ENCODE results near the gene METTL5. TPM values are rescaled to one million over a fixed set of nuclear protein-coding genes. Genes with fewer than 3 reads are reported as not detected.

METTL5 gene
- total and polyA plus RNA-seq, 9 of the 15 experiments (the other 6 are each of a cell fraction or from before 2014, with no cell fraction given) = 149 to 471 (median 224) TPM

DNA sequence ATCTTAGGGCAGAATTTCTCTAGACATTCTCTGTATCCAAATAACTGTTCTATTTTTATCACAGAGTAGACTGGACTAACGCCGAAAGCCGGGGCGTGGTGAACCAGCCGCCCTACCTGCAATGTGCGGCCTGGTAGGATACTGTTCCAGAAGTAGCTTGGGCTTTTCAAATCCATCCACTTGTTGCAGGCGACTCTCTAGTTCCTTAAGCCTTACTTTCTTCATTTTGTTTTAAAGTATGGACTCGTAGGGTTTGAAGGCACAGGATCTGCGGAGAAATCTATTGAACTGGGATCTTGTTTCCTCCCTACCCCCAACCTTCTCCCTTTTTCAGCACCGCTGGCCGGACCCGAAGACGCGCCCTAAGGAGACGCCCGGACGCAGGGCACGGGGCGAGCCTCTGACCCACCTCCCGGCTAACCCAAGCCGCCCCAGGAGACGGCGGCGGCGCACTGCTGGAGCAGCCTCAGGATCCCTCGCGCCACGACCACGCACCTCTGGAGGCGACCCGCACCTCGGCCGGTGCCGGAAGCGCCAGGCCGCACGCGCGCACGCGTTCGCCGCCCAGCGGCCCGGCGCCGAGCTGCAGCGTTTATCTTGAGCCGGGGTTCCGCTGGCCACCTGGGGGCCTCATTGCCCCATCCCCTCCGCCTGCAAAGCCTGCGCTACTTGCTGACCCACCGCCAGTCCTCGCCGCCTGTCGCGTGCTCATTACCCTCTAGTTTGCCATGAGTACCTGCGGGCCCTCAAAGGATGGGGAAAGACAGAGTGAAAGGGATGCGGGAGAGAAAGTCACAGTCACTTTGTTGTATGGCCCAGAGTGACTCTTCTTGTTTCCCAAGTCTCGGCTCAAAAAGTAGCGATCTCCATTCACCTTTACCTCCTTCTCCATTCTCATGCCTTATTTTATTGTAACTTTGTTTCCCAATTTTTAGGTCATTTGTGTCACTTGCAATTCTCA is at the start of gene METTL5 (continued):
- TF ChIP-seq PCBP2 (IDR thresholded peaks at IDR 0.05; ENCODE audit: low read depth, low read length, poor library complexity, severe bottlenecking) = no peak
- TF ChIP-seq, protein P1, sequence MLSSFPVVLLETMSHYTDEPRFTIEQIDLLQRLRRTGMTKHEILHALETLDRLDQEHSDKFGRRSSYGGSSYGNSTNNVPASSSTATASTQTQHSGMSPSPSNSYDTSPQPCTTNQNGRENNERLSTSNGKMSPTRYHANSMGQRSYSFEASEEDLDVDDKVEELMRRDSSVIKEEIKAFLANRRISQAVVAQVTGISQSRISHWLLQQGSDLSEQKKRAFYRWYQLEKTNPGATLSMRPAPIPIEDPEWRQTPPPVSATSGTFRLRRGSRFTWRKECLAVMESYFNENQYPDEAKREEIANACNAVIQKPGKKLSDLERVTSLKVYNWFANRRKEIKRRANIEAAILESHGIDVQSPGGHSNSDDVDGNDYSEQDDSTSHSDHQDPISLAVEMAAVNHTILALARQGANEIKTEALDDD (IDR thresholded peaks at IDR 0.05) = no peak; the same call in 1 of the 2 replicates
- TF ChIP-seq SAFB (IDR thresholded peaks at IDR 0.05; ENCODE audit: borderline replicate concordance, low read depth, low read length) = no peak
- peak; percentile 44 for TF ChIP-seq MEIS2 (IDR thresholded peaks at IDR 0.05; ENCODE audit: partially characterized antibody)
- TF ChIP-seq CXXC5 (CRISPR knock-in tag; IDR thresholded peaks at IDR 0.05) = peak; percentile 97
- no peak for TF ChIP-seq LEF1 (IDR thresholded peaks at IDR 0.05)
- TF ChIP-seq CBX1 (IDR thresholded peaks at IDR 0.05; ENCODE audit: low read depth) = peak; percentile 97
- TF ChIP-seq ZNF212 (CRISPR knock-in tag; IDR thresholded peaks at IDR 0.05) = no peak; the same call in 1 of the 2 replicates
- TF ChIP-seq, protein P2, sequence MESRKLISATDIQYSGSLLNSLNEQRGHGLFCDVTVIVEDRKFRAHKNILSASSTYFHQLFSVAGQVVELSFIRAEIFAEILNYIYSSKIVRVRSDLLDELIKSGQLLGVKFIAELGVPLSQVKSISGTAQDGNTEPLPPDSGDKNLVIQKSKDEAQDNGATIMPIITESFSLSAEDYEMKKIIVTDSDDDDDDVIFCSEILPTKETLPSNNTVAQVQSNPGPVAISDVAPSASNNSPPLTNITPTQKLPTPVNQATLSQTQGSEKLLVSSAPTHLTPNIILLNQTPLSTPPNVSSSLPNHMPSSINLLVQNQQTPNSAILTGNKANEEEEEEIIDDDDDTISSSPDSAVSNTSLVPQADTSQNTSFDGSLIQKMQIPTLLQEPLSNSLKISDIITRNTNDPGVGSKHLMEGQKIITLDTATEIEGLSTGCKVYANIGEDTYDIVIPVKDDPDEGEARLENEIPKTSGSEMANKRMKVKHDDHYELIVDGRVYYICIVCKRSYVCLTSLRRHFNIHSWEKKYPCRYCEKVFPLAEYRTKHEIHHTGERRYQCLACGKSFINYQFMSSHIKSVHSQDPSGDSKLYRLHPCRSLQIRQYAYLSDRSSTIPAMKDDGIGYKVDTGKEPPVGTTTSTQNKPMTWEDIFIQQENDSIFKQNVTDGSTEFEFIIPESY (CRISPR knock-in tag; IDR thresholded peaks at IDR 0.05) = peak; percentile 94
- peak; percentile 45 for TF ChIP-seq DACH1 (IDR thresholded peaks at IDR 0.05; ENCODE audit: partially characterized antibody)
- TF ChIP-seq SNRNP70 (optimal IDR thresholded peaks at IDR 0.05; ENCODE audit: low read depth, low read length) = no peak
- TF ChIP-seq, protein P3, sequence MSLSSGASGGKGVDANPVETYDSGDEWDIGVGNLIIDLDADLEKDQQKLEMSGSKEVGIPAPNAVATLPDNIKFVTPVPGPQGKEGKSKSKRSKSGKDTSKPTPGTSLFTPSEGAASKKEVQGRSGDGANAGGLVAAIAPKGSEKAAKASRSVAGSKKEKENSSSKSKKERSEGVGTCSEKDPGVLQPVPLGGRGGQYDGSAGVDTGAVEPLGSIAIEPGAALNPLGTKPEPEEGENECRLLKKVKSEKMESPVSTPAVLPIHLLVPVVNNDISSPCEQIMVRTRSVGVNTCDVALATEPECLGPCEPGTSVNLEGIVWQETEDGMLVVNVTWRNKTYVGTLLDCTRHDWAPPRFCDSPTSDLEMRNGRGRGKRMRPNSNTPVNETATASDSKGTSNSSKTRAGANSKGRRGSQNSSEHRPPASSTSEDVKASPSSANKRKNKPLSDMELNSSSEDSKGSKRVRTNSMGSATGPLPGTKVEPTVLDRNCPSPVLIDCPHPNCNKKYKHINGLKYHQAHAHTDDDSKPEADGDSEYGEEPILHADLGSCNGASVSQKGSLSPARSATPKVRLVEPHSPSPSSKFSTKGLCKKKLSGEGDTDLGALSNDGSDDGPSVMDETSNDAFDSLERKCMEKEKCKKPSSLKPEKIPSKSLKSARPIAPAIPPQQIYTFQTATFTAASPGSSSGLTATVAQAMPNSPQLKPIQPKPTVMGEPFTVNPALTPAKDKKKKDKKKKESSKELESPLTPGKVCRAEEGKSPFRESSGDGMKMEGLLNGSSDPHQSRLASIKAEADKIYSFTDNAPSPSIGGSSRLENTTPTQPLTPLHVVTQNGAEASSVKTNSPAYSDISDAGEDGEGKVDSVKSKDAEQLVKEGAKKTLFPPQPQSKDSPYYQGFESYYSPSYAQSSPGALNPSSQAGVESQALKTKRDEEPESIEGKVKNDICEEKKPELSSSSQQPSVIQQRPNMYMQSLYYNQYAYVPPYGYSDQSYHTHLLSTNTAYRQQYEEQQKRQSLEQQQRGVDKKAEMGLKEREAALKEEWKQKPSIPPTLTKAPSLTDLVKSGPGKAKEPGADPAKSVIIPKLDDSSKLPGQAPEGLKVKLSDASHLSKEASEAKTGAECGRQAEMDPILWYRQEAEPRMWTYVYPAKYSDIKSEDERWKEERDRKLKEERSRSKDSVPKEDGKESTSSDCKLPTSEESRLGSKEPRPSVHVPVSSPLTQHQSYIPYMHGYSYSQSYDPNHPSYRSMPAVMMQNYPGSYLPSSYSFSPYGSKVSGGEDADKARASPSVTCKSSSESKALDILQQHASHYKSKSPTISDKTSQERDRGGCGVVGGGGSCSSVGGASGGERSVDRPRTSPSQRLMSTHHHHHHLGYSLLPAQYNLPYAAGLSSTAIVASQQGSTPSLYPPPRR (CRISPR knock-in tag; IDR thresholded peaks at IDR 0.05; ENCODE audit: borderline replicate concordance) = no peak; the same call in 1 of the 2 replicates
- TF ChIP-seq RBM15 (IDR thresholded peaks at IDR 0.05; ENCODE audit: insufficient read depth, low read length) = no peak
- TF ChIP-seq FOXJ2 (tag; IDR thresholded peaks at IDR 0.05) = 0 out of 2 replicates have a peak, but pooled peaks have one; percentile 15
- TF ChIP-seq, protein P4, sequence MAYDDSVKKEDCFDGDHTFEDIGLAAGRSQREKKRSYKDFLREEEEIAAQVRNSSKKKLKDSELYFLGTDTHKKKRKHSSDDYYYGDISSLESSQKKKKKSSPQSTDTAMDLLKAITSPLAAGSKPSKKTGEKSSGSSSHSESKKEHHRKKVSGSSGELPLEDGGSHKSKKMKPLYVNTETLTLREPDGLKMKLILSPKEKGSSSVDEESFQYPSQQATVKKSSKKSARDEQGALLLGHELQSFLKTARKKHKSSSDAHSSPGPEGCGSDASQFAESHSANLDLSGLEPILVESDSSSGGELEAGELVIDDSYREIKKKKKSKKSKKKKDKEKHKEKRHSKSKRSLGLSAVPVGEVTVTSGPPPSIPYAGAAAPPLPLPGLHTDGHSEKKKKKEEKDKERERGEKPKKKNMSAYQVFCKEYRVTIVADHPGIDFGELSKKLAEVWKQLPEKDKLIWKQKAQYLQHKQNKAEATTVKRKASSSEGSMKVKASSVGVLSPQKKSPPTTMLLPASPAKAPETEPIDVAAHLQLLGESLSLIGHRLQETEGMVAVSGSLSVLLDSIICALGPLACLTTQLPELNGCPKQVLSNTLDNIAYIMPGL (CRISPR knock-in tag; IDR thresholded peaks at IDR 0.05) = peak; percentile 94; the same call in 1 of the 2 replicates
- TF ChIP-seq OTX1 (CRISPR knock-in tag; IDR thresholded peaks at IDR 0.05) = no peak

All from K562 (cell line).